HG02623 (cell line): ENCODE data around the gene TADA2B.
"Not testable (repeated sequence)": the region's sequence is repeated elsewhere in the genome, so short reads cannot be mapped to it uniquely, and the experiment has no call there.

Source experiments
- ATAC-seq: cut with Tn5 transposase; IDR thresholded peaks from one replicate; pipeline ENCODE4 v1.9.1; 2021; ENCODE audit warnings: moderate library complexity; ENCODE audit not compliant: unreplicated experiment

The TADA2B gene

DNA sequence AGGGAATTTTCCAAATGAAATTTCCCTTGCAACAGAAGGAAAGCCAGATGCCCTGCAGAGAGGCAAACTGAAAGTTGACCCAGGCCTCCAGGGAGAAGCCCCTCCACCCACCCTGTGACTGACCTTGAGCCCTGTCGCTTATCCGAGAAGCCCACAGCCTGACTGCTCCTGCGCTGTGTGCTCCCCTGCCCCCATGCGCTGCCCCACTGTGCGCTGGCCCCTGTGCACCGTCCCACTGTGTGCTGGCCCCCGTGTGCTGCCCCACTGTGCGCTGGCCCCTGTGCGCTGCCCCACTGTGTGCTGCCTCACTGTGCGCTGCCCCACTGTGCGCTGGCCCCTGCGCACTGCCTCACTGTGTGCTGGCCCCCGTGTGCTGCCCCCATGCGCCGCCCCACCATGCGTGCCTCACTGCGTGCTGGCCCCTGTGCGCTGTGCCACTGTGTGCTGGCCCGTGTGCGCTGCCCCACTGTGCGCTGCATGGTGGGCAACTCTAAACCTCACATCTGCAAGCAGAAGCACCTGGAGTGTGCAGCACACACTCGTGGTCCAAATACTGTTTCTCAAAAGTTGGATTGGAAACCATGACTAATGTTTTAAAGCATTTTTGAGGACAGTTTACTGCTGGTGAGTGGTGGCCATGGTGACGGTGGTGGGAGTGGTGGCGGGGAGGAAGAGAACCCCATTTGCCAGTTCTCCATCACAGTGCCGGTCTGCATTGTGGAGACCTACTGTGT, 33.0 kb downstream of the TADA2B start:
- ATAC-seq, result no peak

DNA sequence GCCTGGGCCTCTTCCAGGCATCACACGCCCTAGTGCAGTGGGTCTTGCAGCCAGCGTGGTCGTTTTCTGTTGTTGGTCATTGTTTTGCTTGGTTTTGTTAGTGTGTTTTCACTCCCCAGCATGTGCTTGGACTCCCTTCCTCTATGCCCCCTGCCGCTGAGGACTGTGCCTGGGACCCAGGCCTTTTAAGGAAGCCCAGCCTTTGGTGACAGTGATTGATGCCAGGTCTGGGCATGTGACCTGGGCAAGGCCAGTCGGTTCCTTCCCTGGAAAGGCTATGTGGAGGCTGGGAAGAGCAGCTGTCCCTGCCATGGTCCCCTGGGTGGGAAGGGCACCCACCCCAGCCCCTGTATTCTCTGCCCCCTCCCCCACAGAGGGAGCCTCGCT, 33.5 kb downstream of the TADA2B start:
- no peak for ATAC-seq

DNA sequence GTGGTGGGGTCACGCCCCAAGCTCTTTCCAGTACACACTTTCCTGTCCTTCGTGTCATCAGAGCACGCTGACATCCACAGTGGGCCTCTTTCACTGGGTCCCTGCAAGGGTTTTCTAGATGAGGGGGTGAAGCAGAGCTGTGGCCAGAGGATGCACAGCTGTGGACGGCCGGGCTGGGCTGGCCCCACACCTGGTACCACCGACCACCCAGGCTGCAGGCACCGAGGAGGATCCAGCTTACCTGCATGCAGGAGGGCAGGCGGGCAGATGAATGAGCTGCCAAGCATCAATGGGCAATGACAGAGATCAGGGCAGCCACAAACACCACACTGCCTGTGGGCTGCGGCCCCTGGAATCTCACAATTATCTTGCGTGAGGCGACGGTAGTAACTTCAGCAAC, 34.2 kb downstream of the TADA2B start:
- ATAC-seq, result no peak

DNA sequence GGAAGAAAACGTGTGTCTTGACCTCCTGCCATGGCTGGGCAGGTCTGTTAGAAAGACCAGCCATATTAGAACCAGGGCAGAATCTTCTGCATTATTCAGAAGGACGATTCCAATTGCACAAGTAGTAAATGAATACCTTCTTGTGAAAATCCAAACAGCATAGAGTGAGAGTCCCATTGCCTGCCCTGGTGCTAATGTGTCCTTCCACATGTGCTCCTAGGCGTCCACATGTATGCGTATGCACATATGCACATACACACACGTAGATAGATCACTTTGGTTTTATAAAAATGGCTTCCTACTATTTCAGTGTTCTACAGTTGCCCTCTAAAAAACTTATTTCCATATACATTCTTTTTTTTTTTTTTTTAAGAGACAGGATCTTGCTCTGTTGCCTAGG, 34.9 kb downstream of the TADA2B start:
- no peak for ATAC-seq

DNA sequence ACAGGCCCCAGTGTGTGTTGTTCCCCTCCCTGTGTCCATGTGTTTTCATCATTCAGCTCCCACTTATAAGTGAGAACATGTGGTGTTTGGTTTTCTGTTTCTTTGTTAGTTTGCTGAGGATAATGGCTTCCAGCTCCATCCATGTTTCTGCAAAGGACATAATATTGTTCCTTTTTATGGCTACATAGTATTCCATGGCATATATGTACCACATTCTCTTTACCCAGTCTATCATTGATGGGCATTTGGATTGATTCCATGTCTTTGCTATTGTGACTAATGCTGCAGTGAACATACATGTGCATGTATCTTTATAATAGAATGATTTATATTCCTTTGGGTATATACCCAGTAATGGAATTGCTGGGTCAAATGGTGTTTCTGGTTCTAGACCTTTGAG, 36.3 kb downstream of the TADA2B start:
- ATAC-seq, result not testable (repeated sequence)

DNA sequence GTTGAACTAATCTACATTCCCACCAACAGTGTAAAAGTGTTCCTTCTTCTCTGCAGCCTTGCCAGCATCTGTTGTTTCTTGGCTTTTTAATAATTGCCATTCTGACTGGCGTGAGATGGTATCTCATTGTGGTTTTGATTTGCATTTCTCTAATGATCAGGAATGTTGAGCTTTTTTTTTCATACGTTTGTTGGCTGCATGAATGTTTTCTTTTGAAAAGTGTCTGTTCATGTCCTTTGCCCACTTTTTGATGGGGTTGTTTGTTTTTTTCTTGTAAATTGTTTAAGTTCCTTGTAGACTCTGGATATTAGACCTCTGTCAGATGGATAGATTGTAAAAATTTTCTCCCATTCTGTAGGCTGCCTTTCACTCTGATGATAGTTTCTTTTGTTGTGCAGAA, 36.7 kb downstream of the TADA2B start:
- ATAC-seq, result not testable (repeated sequence)

DNA sequence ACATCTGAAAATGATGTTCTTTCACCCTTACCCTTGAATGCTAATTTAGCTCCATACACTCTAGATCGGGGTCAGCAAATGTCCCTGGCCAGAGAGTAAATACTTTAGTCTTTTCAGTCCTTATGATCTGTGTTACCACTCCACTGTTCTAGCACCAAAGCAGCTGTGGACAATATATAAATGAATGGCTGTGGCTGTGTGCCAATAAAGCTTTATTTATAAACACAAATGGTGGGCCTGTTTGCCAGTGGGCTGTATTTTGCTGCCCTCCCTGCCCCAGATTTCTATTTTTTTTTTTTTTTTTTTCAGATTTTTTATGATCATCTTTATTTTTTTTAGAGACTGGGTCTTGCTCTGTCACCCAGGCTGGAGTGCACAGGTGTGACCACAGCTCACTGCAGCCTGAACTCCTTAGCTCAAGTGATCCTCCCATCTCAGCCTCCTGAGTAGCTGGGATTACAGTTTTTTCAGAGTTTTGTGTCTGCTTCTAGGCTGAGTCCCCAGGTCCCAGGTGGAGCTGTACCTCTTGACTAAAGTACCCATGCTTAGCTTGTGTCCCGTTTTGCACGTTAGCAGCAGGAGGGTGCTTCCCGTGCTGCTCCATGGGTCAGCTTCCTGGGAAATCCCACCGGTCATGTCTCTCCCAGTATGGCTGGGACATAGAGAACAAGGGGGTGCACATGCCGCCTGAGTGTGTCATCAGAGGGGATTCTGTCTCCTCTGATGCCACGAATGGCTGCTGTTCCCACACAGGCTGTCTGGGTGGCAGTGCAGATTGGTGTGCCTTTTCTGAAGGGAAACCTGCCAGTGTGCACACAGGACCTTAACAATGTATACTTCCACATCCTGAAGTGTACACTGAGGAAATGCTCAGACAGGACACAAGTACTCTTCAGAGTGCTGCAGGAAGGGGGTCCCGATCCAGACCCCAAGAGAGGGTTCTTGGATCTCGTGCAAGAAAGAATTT, 40.7 kb downstream of the TADA2B start:
- ATAC-seq, result no peak

DNA sequence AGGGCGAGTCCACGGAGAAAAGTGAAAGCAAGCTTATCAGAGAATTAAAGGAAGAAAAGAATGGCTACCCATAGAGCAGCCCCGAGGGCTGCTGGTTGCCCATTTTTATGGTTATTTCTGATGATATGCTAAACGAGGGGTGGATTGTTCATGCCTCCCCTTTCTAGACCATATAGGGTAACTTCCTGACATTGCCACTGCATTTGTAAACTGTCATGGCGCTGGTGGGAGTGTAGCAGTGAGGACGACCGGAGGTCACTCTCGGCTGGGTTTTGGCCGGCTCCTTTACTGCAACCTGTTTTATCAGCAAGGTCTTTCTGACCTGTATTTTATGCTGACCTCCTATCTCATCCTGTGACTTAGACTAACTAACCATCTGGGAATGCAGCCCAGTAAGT, 41.4 kb downstream of the TADA2B start:
- not testable (repeated sequence) for ATAC-seq

DNA sequence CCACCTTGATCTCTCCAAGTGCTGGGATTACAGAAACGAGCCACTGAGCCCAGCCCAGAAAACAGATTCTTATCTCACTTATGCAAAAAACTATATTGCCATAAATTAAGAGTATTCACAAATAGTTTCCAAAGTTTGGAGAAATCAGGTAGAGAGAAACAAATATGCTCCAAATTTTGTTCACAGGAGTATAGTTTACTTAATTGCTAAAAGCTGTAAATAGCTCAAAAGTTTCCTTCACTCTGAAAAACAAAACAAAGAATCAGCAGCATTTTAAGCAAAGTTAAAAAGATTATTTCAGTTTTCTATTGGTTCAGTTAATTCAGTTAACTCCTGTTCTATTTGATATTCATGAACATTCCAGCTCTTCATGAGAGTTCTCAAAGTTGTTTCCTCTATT, 43.2 kb downstream of the TADA2B start:
- ATAC-seq, result no peak

DNA sequence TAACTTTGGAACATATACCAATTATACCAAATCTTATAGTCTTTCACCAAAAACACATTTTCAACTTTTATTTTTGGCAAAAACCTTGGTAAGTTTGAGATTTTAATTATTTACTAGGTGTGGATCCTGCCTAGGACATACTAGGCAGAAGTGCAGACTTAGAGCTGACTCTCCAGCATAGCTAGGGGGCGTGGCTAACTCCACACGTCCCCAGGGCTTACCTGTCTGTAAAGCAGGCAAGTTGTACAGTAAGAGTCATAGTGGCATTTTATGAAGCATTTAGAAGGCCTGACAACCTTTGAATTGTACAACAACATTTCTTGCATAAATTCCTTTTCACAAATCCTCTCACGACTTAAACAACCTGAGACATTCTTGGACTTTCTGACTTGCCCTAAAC, 43.9 kb downstream of the TADA2B start:
- no peak for ATAC-seq

DNA sequence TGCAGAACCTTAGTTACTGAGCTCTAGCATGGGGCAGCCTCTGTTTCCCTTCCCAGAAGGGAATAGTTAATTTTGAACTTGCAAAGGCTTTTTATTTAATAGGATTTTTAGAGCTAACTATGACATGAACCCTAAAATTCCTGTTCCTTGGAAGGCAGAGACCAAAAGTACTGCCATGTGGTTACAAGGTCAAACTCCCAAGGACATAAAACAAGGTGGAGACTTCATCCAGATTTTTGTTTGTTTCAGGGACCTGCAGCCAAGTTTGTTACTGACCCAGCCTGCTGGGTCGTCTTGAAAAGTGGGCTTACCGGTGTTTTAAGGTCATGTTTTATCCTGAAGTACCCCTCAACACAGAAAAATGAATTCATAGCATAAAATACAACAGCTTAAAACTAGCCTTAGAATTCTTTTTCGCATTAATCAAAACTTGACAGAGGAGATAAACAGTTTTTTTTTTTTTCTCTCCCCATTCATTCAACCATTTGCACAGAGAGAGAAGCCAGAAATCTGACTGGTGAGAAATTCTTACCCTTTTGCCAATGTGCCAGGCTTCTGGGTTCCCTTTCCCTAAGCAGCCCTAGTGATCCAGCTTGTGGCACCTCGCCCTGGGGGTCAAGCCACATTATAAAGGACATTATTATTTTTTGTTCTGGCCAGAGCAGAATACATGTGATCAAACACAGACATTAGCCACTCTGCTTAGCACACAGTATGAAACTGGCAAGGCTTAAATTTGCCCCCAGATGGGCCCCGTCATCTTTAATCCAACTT, 46.2 kb downstream of the TADA2B start:
- ATAC-seq, result no peak

DNA sequence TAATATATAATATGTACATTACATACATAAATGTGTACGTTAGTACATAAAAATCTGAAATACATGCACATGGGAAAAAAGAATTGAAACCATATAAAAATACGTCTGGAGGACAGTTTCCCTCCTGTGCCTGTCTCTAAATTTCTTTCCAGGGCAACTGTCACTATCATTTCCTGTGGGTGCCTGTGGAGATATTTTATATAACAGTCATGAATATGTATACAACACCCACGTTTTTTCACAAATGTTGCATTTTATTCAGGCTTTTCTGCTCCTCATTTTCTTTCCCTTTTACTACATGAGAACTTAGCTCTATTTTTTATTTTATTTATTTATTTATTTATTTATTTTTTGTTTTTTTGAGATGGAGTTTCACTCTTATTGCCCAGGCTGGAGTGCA, 48.9 kb downstream of the TADA2B start:
- no peak for ATAC-seq

DNA sequence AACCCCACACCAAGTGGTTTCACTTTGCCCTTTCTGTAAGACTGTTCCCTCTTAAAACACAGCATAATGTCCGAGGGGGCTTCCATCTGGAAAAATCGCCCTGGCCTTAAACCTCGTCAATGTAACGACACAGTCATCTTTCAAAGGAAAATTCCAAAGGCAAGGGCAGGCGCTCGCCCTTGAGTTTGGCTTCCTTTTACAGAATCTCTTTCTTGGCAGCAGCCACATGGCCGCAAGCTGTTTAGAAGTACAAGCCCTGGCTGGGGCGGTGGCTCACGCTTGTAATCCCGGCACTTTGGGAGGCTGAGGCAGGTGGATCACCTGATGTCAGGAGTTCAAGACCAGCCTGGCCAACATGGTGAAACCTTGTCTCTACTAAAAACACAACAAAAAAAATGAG, 51.7 kb downstream of the TADA2B start:
- ATAC-seq, result no peak

DNA sequence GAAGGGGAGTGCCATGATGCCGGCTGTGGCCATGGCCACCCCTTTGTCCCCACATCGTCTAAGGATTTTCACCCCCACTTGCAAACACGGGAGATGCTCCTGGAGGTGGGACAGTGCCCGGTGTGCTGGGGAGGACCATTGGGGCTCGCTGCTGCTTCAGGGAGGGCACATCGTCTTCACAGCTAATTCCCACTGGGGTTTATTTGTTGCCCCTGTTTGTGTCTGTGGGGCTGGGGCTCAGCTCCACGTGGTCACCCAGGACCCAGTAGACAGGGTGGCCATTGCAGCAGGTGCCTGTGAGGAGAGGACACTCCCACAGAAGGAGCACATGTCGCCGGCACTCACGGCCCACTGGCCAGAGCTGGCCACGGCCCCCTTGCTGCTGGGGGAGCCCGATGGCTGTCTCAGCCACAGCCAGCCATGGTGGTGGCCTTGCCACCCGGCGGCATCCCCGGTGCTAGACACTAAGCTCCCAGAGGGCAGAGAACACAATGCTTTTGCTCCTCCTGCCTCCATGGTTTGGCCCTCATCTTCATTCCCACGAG, 52.5 kb downstream of the TADA2B start:
- ATAC-seq, result no peak

DNA sequence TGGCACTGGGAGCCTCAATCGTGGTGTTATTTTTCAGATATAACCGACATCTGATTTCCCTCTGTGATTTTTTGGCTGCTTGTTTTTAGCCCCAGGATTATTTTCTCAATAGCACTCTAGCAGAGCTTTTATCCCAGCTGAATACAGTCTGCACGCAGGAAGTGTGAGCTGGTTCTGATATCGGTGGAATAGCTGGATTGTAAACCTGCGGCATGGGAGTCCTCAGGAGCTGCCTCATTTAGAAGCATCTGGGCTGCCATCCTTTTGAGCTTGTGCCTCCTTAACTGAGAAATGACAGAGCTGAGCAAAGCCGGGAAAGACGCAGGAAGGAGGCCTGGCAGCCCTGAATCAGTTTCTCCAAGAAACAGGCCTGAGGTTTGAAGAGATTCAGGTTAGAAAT, 53.1 kb downstream of the TADA2B start:
- no peak for ATAC-seq

DNA sequence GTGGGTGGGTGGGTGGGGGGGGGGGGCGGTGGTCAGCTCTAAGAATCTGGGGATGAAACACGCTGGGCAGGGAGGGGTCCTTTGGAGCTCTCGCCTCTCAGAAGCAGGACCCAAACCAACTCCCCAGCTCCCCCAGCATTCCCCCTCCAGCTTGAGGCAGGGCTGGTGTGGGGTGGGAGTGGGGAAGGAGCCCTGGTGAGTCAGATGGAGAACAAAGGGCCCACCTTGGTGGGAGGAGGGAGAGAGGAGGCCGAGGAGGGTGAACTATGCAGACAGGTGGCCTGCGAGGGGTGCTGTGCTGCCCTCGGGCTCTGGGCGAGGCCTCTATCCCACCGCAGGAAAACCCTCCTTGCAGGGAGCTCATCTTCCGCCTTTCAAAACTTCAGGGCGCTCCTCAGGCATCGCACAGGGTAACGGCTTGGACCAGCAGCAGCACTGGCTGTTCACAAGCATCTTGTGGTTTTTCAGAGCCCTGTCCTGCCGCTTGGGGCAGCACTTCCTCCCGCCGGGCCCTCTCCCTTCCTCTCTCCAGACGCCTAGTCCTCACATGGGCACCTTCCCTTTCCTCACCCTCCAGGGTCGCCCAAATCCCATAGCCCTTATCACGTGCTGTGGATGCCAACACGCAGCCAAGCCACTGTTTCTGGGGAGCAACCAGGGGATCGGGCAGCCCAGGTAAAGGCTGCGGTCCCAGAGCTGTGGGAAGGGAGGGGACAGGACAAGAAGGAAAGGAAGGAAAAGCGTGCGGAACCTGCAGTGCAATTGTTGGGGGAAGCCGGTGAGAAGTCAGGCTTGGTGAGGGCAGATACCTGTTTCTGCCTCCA, 58.7 kb downstream of the TADA2B start:
- peak; percentile 71 for ATAC-seq

DNA sequence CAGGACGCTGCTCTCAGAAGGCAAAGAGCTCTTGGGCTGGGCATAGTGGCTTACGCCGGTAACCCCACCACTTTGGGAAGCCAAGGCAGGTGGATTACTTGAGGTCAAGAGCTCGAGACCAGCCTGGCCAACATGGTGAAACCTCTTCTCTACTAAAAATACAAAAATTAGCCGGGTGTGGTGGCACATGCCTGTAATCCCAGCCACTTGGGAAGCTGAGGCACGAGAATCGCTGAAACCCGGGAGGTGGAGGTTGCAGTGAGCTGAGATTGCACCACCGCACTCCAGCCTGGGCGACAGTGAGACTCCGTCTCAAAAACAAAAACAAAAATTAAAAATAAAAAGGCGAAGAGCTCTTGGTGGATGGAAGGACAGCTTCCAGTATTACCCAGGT, 59.3 kb downstream of the TADA2B start:
- not testable (repeated sequence) for ATAC-seq

DNA sequence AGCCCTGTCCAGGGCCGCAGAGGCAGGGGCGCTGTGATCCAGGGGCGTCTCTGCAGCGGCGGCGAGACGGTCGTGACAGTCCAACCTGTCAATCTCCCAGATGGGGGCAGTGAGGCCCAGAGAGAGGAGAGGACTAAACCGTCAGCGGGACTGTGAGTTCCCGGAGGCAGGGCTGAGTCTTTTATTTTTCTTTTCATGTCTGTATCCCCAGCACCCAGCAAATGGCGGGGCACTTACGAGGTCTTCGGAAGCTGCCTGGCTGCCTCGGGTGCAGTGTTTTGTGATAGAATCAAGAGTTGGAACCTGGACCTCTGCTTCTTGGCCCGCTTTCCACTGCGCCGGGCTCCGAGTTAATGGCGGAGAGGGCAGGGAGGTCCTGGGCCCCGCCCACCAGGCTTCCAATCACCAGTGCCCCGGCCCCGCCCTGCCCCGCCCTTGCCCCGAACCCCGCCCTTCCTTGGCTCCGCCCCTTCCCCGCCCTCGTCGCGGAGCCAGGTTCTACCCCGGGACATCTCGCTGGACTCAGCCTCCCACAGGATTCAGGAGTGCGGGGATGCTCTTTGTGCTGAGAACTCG, 59.9 kb downstream of the TADA2B start:
- peak; percentile 74 for ATAC-seq

DNA sequence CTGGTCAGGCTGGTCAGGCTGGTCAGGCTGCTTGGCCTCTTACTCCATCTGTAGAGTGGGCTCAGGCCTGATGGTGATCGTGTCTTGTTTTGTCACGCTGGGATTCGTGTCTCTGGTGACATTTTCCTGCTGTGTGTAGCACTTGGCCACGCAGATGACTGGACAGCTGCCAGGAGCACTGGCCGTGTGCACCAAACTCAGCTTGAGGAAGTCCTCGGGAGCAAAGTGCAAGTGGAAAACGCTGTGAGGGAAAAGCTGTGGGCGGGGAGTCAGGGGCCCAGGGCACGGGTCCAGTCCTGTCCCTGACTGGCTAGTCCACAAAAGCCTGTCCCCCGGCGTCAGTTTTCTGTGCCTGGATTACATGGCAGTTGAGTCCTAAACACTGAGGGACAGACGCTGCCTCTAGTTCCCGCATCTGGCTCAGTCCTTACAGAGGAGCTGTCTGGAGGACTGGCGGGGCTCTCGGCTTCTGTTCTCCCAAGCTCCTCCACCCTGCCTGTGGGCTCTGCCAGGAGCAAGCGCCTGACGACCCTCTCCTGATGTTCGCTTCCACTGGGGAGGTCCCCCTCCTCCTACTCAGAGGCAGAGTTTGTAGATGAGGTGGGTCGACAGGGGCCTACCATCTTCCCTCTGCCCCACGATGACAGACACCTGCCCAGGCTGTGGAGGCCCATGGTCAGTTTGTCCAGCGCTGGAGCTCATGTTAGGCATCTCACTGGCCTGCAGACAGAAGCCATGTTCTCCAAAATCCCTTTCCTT, 60.6 kb downstream of the TADA2B start:
- no peak for ATAC-seq
